HG02938 (cell line): ENCODE data around the gene KANK2.

Source experiments
- ATAC-seq: cut with Tn5 transposase; IDR thresholded peaks from one replicate; pipeline ENCODE4 v1.9.1; 2021; ENCODE audit warnings: mild to moderate bottlenecking, moderate library complexity; ENCODE audit not compliant: unreplicated experiment

Gene KANK2

DNA sequence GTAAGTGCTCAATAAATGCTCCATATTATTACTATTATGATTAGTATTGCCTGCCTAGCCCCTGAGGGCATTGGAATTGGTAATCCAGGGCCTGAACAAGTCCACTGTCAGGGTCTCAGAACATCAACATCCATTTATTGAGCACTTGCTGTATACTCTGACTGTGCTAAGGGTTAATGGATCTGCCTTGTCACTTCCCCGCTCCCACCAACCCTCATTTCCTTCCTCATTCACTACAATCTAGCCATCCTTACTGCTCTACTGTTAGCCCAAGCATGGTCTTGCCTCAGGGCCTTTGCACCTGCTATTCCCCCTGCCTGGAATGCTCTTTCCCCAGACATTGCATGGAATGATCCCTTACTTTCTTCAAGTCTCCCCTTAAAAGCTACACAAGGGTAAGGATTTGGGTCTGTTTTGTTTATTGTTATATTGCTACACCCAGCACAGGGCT is 29.4 kb upstream of the KANK2 start:
- no peak for ATAC-seq

GRCh38 chr19:11225815-11226214 is 28.5 kb upstream of the KANK2 start:
- no peak for ATAC-seq

DNA sequence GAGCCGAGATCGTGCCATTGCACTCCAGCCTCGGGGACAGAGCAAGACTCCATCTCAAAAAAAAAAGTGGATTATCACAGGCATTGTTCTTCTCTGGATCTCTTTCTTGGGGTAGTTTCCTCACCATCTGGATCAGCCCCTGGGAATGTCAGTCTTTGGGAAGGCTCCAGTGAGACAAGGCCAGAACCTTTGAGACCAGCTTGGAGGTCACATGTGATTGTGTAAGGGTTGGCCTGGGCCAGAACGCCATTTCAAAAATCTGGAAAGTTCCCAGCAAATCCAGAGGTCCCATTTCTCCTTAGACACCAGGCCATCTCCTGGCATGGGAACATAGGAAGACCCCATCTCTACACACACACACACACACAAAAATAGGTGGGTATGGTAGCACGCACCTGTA is 27.8 kb upstream of the KANK2 start:
- no peak for ATAC-seq

DNA sequence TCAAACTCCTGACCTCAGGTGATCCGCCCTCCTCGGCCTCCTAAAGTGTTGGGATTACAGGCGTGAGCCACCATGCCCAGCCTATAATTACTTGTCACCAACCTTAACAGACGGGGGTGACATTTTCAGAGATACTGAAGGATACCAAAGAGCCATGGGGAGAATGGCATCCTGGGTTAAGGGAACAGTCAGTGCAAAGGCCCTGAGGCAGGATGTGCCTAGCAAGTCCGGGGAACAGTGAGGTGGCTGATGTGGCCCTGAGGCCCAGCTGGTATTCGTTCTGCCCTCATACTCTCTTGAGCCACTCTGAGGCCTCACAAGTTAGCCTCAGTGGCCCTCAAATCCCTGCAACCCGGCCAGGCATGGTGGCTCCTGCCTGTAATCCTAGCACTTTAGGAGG is 27.1 kb upstream of the KANK2 start:
- ATAC-seq, result no peak

DNA sequence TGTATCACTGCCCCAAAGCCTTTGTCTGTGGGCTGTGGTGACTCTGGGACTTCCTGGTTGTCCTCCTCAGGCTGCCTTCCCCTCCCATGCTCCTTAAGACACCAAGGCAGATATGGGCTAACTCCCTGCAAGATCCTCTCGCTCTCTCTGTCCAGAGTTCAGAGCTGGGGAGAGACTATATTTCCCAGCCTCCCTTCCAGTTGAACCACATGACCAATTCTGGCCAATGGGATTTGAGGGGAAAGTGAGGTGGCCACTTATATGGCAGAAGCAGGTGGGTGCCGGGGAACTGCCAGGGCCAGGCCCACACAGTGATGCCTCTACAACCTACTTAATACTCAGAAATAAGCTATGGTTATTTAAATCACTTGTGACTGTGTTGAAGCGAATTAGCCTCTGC is 25.9 kb upstream of the KANK2 start:
- ATAC-seq, result no peak

- ATAC-seq, result no peak
Observed at GRCh38 chr19:11221082-11221598, 23.8 kb upstream of the KANK2 start.

- ATAC-seq, result no peak
Observed at GRCh38 chr19:11214387-11214786, 17.0 kb upstream of the KANK2 start.

DNA sequence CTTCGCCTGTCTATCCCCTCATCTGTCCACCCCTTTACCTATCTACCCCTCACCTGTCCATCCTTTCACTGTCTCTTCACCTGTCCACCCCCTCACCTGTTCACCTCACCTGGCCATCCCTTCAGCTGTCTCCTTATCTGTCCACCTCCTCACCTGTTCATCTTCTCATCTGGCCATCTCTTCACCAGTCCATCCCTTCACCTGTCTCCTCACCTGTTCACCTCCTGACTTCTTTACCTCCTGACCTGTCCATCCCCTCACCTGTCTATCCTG is 13.2 kb upstream of the KANK2 start:
- no peak for ATAC-seq

DNA sequence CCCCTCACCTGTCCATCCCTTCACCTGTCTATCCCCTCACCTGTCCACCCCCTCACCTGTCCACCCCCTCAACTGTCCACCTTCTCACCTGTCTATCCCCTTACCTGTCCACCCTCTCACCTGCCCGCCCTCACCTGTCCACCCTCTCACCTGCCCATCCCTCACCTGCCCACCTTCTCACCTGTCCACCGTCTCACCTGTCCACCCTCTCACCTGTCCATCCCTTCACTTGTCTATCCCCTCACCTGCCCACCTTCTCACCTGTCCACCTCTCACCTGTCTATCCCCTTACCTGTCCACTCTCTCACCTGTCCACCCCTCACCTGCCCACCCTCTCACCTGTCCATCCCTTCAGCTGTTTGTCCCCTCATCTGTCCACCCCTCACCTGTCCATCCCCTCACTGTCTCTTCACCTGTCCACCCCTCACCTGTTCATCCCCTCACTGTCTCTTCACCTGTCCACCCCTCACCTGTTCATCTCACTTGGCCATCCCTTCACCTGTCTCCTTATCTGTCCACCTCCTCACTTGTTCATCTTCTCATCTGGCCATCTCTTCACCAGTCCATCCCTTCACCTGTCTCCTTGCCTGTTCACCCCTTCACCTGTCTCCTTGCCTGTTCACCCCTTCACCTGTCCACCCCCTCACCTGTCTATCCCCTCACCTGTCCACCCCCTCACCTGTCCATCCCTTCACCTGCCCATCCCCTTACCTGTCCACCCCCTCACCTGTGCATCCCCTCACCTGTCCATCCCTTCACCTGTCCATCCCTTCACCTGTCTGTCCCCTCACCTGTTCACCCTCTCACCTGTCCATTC is 12.7 kb upstream of the KANK2 start:
- no peak for ATAC-seq

GRCh38 chr19:11208561-11209471 is 11.5 kb upstream of the KANK2 start:
- no peak for ATAC-seq

DNA sequence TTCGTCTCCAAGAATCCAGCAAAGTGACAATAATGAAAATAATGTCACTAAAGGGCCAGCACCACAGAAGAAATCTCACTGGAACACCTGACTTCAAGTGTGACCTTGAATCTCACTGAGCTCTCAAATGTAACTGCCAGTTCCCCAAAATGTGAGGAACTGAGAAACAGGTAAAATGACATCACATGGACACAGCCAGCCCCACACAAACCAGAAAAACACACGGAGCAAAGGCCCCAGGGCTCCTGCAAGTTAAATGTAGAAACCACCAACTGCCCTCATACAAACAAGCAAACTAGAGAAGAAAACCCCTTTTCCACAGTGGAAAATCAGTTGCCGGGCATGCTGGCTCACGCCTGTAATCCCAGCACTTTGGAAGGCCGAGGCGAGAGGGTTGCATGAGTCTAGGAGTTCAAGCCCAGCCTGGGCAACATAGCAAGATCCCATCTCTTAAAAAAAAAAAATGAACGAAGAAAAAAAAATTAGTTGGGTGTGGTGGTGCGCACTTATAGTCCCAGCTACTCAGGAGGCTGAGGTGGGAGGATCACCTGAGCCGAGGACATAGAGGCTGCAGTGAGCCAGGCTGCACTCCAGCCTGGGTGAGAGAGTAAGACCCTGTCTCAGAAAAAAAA is 8.7 kb upstream of the KANK2 start:
- no peak for ATAC-seq

- no peak for ATAC-seq
Observed at GRCh38 chr19:11204943-11205349, 7.6 kb upstream of the KANK2 start.

DNA sequence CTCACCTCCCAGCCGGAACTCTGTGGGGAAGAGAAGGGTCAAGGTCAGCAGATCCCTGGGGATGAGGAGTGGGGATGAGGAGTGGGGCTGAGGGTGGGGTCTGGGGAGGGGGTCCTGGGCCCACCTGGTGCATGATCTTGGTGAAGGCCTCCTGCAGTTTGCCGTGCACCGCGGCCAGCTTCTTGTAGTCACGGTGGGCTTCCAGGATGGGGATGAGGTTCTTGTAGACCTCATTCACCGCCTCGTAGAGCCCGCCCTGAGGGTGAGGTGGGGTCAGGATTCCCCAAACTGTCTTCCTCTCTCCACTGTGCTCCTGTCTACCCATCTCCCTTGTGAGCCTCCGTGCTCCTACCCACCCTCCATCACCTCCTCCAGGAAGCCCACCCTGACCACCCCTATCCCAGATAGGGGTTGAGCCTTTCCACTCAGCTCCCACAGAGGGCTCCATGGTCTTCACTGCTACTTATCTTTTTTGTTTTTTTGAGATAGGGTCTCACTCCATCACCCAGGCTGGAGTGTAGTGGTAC is 6.8 kb upstream of the KANK2 start:
- ATAC-seq, result no peak

DNA sequence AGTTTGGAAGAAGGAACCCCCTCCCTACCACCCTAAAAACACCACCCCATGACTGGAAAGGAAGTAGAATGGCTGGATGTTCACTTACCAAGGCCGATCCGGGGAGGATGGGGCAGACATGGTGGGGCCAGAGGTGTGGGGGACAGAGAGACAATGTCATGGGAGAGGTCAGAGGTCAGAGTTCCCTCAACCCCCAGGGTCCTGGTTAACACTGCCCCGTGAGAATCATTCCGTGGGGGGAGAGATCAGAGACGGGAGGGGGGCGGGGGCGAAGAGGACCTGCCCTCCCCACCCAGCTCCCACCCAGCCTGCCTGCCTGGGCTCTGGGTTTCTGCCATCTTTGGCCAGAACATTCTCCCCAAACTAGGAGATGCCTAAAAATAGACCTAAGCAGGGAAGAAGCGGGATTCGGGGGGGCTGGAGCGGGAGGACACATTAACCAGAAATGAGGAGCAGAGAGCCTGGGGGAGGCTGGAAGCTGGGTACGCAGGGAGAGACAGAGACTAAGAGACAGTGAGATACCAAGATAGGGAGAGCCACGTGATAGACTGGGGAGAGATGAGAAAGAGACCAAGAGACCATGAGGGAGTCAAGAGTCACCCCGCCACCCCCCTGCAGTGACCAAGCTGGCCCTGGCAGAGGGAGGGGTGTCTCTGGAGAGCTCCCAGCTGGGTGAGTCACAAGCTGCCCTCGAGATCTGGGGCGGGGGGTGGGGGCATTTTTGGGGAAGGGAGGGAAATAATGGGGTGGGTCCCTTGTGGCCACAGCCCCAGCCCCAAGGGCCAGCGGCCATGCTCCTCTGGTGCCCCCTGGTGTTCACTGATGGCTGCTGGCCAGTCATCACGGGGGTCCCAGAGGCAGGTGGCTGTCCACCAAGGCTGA is 6.1 kb upstream of the KANK2 start:
- no peak for ATAC-seq

- ATAC-seq, result no peak
Observed at GRCh38 chr19:11202488-11203193, 5.3 kb upstream of the KANK2 start.

DNA sequence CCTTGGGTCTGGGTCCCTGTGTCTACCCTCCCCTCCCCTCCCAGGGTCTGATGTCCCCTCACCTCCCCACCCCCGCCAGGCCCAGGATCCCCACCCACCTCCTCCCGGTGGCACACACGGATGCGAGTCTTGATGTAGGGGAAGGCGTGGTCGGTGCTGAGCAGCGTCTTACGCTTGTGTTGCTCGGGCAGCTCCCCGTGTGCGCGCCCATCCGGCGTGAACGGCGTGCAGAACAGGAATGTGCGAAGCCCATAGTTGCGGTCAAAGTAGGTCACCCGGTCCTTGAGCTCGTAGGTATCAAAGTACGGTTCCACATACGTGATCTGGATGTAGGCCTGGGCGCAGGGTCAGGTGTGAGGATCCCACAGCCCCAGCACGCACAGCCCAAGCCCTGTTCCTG is 4.4 kb upstream of the KANK2 start:
- ATAC-seq, result no peak

GRCh38 chr19:11200931-11201330 is 3.6 kb upstream of the KANK2 start:
- no peak for ATAC-seq

DNA sequence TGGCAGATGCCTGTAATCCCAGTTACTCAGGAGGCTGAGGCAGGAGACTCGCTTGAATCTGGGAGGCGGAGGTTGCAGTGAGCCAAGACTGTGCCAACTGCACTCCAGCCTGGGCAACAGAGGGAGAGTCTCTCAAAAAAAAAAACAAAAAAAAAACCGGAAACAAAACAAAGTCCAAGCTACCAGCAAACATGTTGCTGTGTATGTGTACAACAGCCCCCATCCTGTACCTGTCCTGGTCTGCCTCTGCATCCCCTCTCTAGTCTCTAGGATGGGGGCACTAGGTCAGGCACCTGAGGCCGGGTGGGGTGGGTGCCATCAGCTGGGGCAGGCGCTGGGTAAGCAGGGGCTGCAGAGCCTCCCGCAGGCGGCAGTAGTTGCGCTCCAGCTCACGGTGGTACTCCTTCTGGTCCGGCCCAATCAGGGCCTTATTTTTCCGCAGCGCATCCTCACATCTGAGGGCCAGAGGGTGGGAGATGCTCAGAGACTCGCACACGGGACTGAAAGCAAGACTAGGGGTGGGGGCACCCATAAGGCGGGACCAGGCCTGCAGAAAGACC is 2.8 kb upstream of the KANK2 start:
- ATAC-seq, result no peak

DNA sequence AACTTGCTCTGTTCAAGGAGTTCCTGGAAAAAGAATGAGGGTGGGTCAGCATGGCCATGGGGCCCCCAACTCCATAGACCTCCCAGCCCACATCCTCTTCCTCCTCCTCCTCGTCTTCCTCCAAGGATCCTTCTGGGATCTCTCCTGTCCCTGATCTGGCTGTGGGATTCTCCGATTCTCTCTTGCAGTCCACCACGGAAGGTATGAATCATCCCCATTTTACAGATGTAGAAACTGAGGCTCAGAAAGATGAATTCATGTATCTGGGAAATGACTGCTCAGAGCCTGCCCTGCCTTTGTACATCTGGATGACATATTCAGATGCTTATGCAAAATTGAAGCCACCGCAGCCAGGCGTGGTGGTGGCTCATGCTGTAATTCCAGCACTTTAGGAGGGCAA is 2.2 kb upstream of the KANK2 start:
- no peak for ATAC-seq
